A549 (cell line): ENCODE measurements around the gene ASB7.

Experiments used
- BCL3 ChIP-seq: fragments of >200 bp; sonication (Bioruptor Twin); formaldehyde crosslinking; IDR thresholded peaks from 3 replicates; pipeline ENCODE4 v1.6.1; 2016
- CEBPB ChIP-seq, 2 experiments: fragments of >200 bp in 1 of 2; sonication (Bioruptor Twin) in 1 of 2; formaldehyde crosslinking in 1 of 2; IDR thresholded peaks; 2 replicates each; pipeline ENCODE4 v1.6.1; 2012 to 2016
- CTCF ChIP-seq: fragments of >200 bp; sonication (Bioruptor Twin); formaldehyde crosslinking; IDR thresholded peaks from 3 replicates; pipeline ENCODE4 v1.5.1; 2016
- JUN ChIP-seq, 2 experiments: fragments of >200 bp; sonication (Bioruptor Twin); formaldehyde crosslinking; IDR thresholded peaks; 2 replicates in 1 of 2; 3 replicates in 1 of 2; pipeline ENCODE4 v1.6.1; 2016 to 2017
- PBX3 ChIP-seq: IDR thresholded peaks from 2 replicates; pipeline ENCODE4 v1.6.1; 2012
- POLR2A ChIP-seq: IDR thresholded peaks from 2 replicates; pipeline ENCODE4 v1.6.1; 2012; ENCODE audit warnings: mild to moderate bottlenecking, low read length
- RAD21 ChIP-seq, 2 experiments: fragments of >200 bp in 1 of 2; sonication (Bioruptor Twin) in 1 of 2; formaldehyde crosslinking in 1 of 2; IDR thresholded peaks in 1 of 2; conservative IDR thresholded peaks in 1 of 2; 2 replicates in 1 of 2; 3 replicates in 1 of 2; pipeline ENCODE4 v1.6.1; 2012 to 2018; ENCODE audit warnings: inconsistent platforms in 1 of 2
- REST ChIP-seq: fragments of 200-600 bp; sonication (generic); IDR thresholded peaks from 2 replicates; pipeline ENCODE4 v1.6.1; 2016; ENCODE audit warnings: antibody characterized with exemption, mild to moderate bottlenecking, moderate library complexity
- RNF2 ChIP-seq: fragments of 200-600 bp; sonication (generic); IDR thresholded peaks from 2 replicates; pipeline ENCODE4 v1.6.1; 2016; ENCODE audit warnings: low read depth, mild to moderate bottlenecking, antibody characterized with exemption, moderate library complexity, borderline replicate concordance

GRCh38 chr15:100569391-100569790, 33.0 kb upstream of the ASB7 start:
- no peak for TF ChIP-seq CTCF
- TF ChIP-seq PBX3 = no peak
- no peak for TF ChIP-seq CEBPB (IDR thresholded peaks at IDR 0.05)
- no peak for TF ChIP-seq RNF2
- no peak for TF ChIP-seq POLR2A
- no peak for TF ChIP-seq REST
- TF ChIP-seq RAD21 (conservative IDR thresholded peaks at IDR 0.05 in 1 of 2, IDR thresholded peaks at IDR 0.05 in 1 of 2) = no peak
- no peak for TF ChIP-seq JUN (IDR thresholded peaks at IDR 0.05)
- TF ChIP-seq BCL3 = no peak
